H9 (cell line): ENCODE results near the gene TFF1. TPM values are rescaled to one million over a fixed set of nuclear protein-coding genes. Genes with fewer than 3 reads are reported as not detected.

Experiments
- DNase-seq: peaks from one replicate; pipeline ENCODE4 v3.0.0-alpha.2; 2017
- H2AFZ ChIP-seq: one replicate; pipeline ENCODE4 v1.6.1; 2013; ENCODE audit warnings: mild to moderate bottlenecking, low read length, control low read depth, moderate library complexity
- H2AK5ac ChIP-seq: 2 replicates; pipeline ENCODE4 v1.6.1; 2013; ENCODE audit warnings: low read length, control low read depth, mixed read lengths; ENCODE audit not compliant: insufficient read length
- H2BK120ac ChIP-seq: one replicate; pipeline ENCODE4 v1.6.1; 2013; ENCODE audit warnings: low read depth, mild to moderate bottlenecking, low read length, control low read depth, inconsistent platforms; ENCODE audit not compliant: poor library complexity, severe bottlenecking
- H2BK12ac ChIP-seq: 2 replicates; pipeline ENCODE4 v1.6.1; 2013; ENCODE audit warnings: low read length, control low read depth, mixed read lengths, low read depth; ENCODE audit not compliant: insufficient read length
- H2BK15ac ChIP-seq: 2 replicates; pipeline ENCODE4 v1.6.1; 2013; ENCODE audit warnings: low read depth, low read length, control low read depth
- H2BK20ac ChIP-seq: one replicate; pipeline ENCODE4 v1.6.1; 2013; ENCODE audit warnings: low read depth, mild to moderate bottlenecking, low read length, control low read depth, inconsistent platforms; ENCODE audit not compliant: poor library complexity, severe bottlenecking
- H2BK5ac ChIP-seq: 2 replicates; pipeline ENCODE4 v1.6.1; 2013; ENCODE audit warnings: low read length, control low read depth, mixed read lengths; ENCODE audit not compliant: insufficient read length
- H3K14ac ChIP-seq: 2 replicates; pipeline ENCODE4 v1.6.1; 2013; ENCODE audit warnings: low read length, control low read depth; ENCODE audit not compliant: insufficient read depth
- H3K18ac ChIP-seq: 2 replicates; pipeline ENCODE4 v1.6.1; 2013; ENCODE audit warnings: low read depth, mild to moderate bottlenecking, mixed read lengths, low read length, control low read depth; ENCODE audit not compliant: insufficient read length
- H3K23ac ChIP-seq: 2 replicates; pipeline ENCODE4 v1.6.1; 2013; ENCODE audit warnings: low read length, control low read depth, mixed read lengths, low read depth; ENCODE audit not compliant: insufficient read length
- H3K23me2 ChIP-seq: 2 replicates; pipeline ENCODE4 v1.6.1; 2013; ENCODE audit warnings: low read depth, mild to moderate bottlenecking, mixed read lengths, low read length, control low read depth; ENCODE audit not compliant: insufficient read length, poor library complexity, severe bottlenecking
- H3K27ac ChIP-seq: 2 replicates; pipeline ENCODE4 v1.5.1; 2013; ENCODE audit warnings: low read length, control low read depth, mixed read lengths, low read depth; ENCODE audit not compliant: insufficient read length
- H3K27me3 ChIP-seq: 2 replicates; pipeline ENCODE4 v1.6.1; 2013; ENCODE audit warnings: low read length, control low read depth, inconsistent platforms; ENCODE audit not compliant: insufficient read depth
- H3K4ac ChIP-seq: 2 replicates; pipeline ENCODE4 v1.6.1; 2013; ENCODE audit warnings: low read depth, mild to moderate bottlenecking, control low read depth, inconsistent platforms, low read length, moderate library complexity
- H3K4me1 ChIP-seq: 2 replicates; pipeline ENCODE4 v1.6.1; 2013; ENCODE audit warnings: low read length, control low read depth, inconsistent platforms; ENCODE audit not compliant: insufficient read depth
- H3K4me2 ChIP-seq: 2 replicates; pipeline ENCODE4 v1.6.1; 2013; ENCODE audit warnings: low read length, control low read depth, mixed read lengths; ENCODE audit not compliant: insufficient read length, insufficient read depth
- H3K56ac ChIP-seq: 2 replicates; pipeline ENCODE4 v1.6.1; 2013; ENCODE audit warnings: low read depth, mild to moderate bottlenecking, mixed read lengths, low read length, control low read depth; ENCODE audit not compliant: insufficient read length
- H3K79me1 ChIP-seq: 2 replicates; pipeline ENCODE4 v1.6.1; 2013; ENCODE audit warnings: low read depth, mild to moderate bottlenecking, moderate library complexity, low read length, control low read depth, inconsistent platforms; ENCODE audit not compliant: insufficient read depth, poor library complexity, severe bottlenecking
- H3K79me2 ChIP-seq: 2 replicates; pipeline ENCODE4 v1.6.1; 2013; ENCODE audit warnings: low read length, control low read depth, inconsistent platforms; ENCODE audit not compliant: insufficient read depth
- H3K9ac ChIP-seq: 2 replicates; pipeline ENCODE4 v1.6.1; 2013; ENCODE audit warnings: low read length, control low read depth, mixed read lengths; ENCODE audit not compliant: insufficient read length; ENCODE audit errors: extremely low read depth
- H3K9me3 ChIP-seq: one replicate; pipeline ENCODE4 v1.6.1; 2013; ENCODE audit warnings: low read depth, low read length, inconsistent platforms; ENCODE audit not compliant: control insufficient read depth
- H3T11ph ChIP-seq: one replicate; pipeline ENCODE4 v1.6.1; 2013; ENCODE audit warnings: mild to moderate bottlenecking, low read length, control low read depth, inconsistent platforms
- H4K20me1 ChIP-seq: one replicate; pipeline ENCODE4 v1.6.1; 2013; ENCODE audit not compliant: control insufficient read depth, insufficient read length, insufficient read depth
- H4K5ac ChIP-seq: 2 replicates; pipeline ENCODE4 v1.6.1; 2013; ENCODE audit warnings: low read depth, mild to moderate bottlenecking, mixed read lengths, low read length, control low read depth; ENCODE audit not compliant: insufficient read length
- H4K8ac ChIP-seq: replicated peaks from 2 replicates; pipeline ENCODE4 v1.6.1; 2013; ENCODE audit warnings: low read length, control low read depth, mixed read lengths, low read depth; ENCODE audit not compliant: insufficient read length
- H4K91ac ChIP-seq: 2 replicates; pipeline ENCODE4 v1.6.1; 2013; ENCODE audit warnings: low read depth, mild to moderate bottlenecking, moderate library complexity, mixed read lengths, low read length, control low read depth; ENCODE audit not compliant: insufficient read length
- H3K27ac Mint-ChIP-seq, 3 experiments: 2 replicates in 2 of 3; 3 replicates in 1 of 3; pipeline ENCODE4 v1.8.0; 2020 to 2021; ENCODE audit warnings: mixed read lengths in 3 of 3, mild to moderate bottlenecking in 1 of 3, moderate library complexity in 1 of 3
- H3K27me3 Mint-ChIP-seq: 2 replicates; pipeline ENCODE4 v1.8.0; 2021; ENCODE audit warnings: low read depth, mild to moderate bottlenecking, moderate library complexity, mixed read lengths
- H3K36me3 Mint-ChIP-seq, 3 experiments: 2 replicates in 2 of 3; 3 replicates in 1 of 3; pipeline ENCODE4 v1.8.0; 2020 to 2021; ENCODE audit warnings: low read depth in 3 of 3, mixed read lengths in 3 of 3; ENCODE audit not compliant: insufficient read depth in 1 of 3
- H3K4me1 Mint-ChIP-seq, 2 experiments: 2 replicates each; pipeline ENCODE4 v1.8.0; 2020; ENCODE audit warnings: mixed read lengths in 2 of 2
- H3K4me3 Mint-ChIP-seq, 2 experiments: 2 replicates in 1 of 2; 3 replicates in 1 of 2; pipeline ENCODE4 v1.8.0; 2020 to 2021; ENCODE audit warnings: mild to moderate bottlenecking in 2 of 2, mixed read lengths in 2 of 2, moderate library complexity in 1 of 2
- H3K9me3 Mint-ChIP-seq, 2 experiments: 2 replicates in 1 of 2; 3 replicates in 1 of 2; pipeline ENCODE4 v1.8.0; 2020; ENCODE audit warnings: mild to moderate bottlenecking in 2 of 2, mixed read lengths in 2 of 2, moderate library complexity in 1 of 2
- CTCF ChIP-seq: fragments of 200-600 bp; sonication (generic); conservative IDR thresholded peaks from 3 replicates; pipeline ENCODE4 v1.8.0; 2021; ENCODE audit warnings: antibody characterized with exemption, mild to moderate bottlenecking
- WGBS: extraction: QIAGEN DNeasy Blood & Tissue Kit; methylation state at CpG from one replicate; pipeline ENCODE4 v1.1.7; 2013; ENCODE audit warnings: missing lambda C conversion rate, low lambda C conversion rate, mixed read lengths; ENCODE audit not compliant: insufficient read length; ENCODE audit errors: extremely low coverage; 5-methylcytosine and 5-hydroxymethylcytosine counted together
- total RNA-seq: library from RNA; stranded (reverse); gene quantifications from 2 replicates; pipeline ENCODE4 v1.2.1, GENCODE V29; 2021

Gene TFF1
- total RNA-seq, 1 experiment from 2014 or later: not detected

- Histone ChIP-seq H3K56ac (no peak overlapping the region), H2BK20ac (no peak overlapping the region), H2AK5ac (no peak overlapping the region), H3K79me2 (no peaks in the 10 kb centered on the region), H4K91ac (no peak overlapping the region), H3K23me2 (no peaks in the 10 kb centered on the region), H3K4me2 (no peak overlapping the region), H2BK5ac (no peak overlapping the region), H4K20me1 (no peaks in the 10 kb centered on the region), H3K23ac (no peak overlapping the region), H2BK12ac (no peak overlapping the region), H3K14ac (no peak overlapping the region), H3K27ac (no peak overlapping the region), H3T11ph (no peak overlapping the region), H3K9ac (no peak overlapping the region), H2AFZ (no peak overlapping the region), H3K4me1 (0 out of 2 replicates have a peak, but pooled peaks cover 1% of the 10 kb centered on the region), H2BK120ac (no peak overlapping the region), H3K27me3 (no peaks in the 10 kb centered on the region), H3K9me3 (no peaks in the 10 kb centered on the region), H3K18ac (no peak overlapping the region), H2BK15ac (no peak overlapping the region), H3K4ac (no peak overlapping the region), H3K79me1 (no peaks in the 10 kb centered on the region), H4K8ac (no peak overlapping the region), H4K5ac (no peak overlapping the region)
- H3K27ac Mint-ChIP-seq: peak overlapping the region in 1 of 3 experiments; percentile 65; a peak in 2 of 7 replicates
- peaks cover 0 to 3% of the 10 kb centered on the region in 2 experiments; a peak in 1 of 4 replicates for H3K4me1 Mint-ChIP-seq
- no peak for DNase-seq
- no peak for TF ChIP-seq CTCF
- H3K27me3 Mint-ChIP-seq: peaks cover 2% of the 10 kb centered on the region
- no peak overlapping the region for H3K4me3 Mint-ChIP-seq
- no peaks in the 10 kb centered on the region for H3K9me3 Mint-ChIP-seq
- WGBS: no CpG with 5 or more reads among the region's 11 CpGs
- H3K36me3 Mint-ChIP-seq: no peaks in the 10 kb centered on the region
Measured at GRCh38 chr21:42343963-42344510, 22.3 kb downstream of the TFF1 start.
